Upper lobe of left lung (tissue), 4 donors: ENCODE results near the gene GOLGA6L10.
"Not testable (repeated sequence)": the region's sequence is repeated elsewhere in the genome, so short reads cannot be mapped to it uniquely, and the experiment has no call there.

Source experiments
- CTCF ChIP-seq, 6 experiments: fragments of 450-650 bp in 4 of 6; fragments of 200-600 bp in 2 of 6; sonication (generic) in 2 of 6; IDR thresholded peaks; one replicate each; pipeline ENCODE4 v1.5.1; 2016 to 2019; ENCODE audit warnings: antibody characterized with exemption in 6 of 6
- EP300 ChIP-seq, 4 donors: sonication (generic); formaldehyde crosslinking; IDR thresholded peaks; one replicate each; pipeline ENCODE4 v1.5.1; 2017; ENCODE audit warnings: antibody characterized with exemption in 4 of 4, control low read depth in 2 of 4
- POLR2A ChIP-seq, 4 donors: fragments of 450-650 bp; IDR thresholded peaks; one replicate each; pipeline ENCODE4 v1.5.1; 2016 to 2017; ENCODE audit warnings: antibody characterized with exemption in 4 of 4, mild to moderate bottlenecking in 2 of 4
- POLR2AphosphoS5 ChIP-seq, 2 donors: sonication (generic); formaldehyde crosslinking; IDR thresholded peaks; one replicate each; pipeline ENCODE4 v1.5.1; 2017; ENCODE audit warnings: antibody characterized with exemption in 2 of 2

GRCh38 chr15:82345176-82345575 lies 4.1 kb downstream of the GOLGA6L10 start:
- TF ChIP-seq CTCF, EP300, POLR2AphosphoS5, POLR2A (IDR thresholded peaks at IDR 0.05): not testable (repeated sequence)
